Bronchial epithelial cell (primary cell): ENCODE data around the gene PTH1R. TPM values are rescaled to one million over a fixed set of nuclear protein-coding genes. Genes with fewer than 3 reads are reported as not detected.

Experiments
- DNase-seq: peaks from one replicate; pipeline ENCODE4 v3.0.0-alpha.2; 2010; ENCODE audit warnings: low read depth
- FAIRE-seq: peaks from 2 replicates; lab custom pipeline; 2011; peaks lifted over from hg19 to GRCh38; lab: Jason Lieb, UNC
- H3K27me3 ChIP-seq: 2 replicates; pipeline ENCODE4 v1.5.1; 2011; ENCODE audit warnings: low read length; ENCODE audit not compliant: control insufficient read depth, insufficient read depth
- H3K36me3 ChIP-seq: 2 replicates; pipeline ENCODE4 v1.5.1; 2011; ENCODE audit warnings: low read length; ENCODE audit not compliant: control insufficient read depth, insufficient read depth
- H3K4me3 ChIP-seq: 2 replicates; pipeline ENCODE4 v1.5.1; 2011; ENCODE audit warnings: mild to moderate bottlenecking, low read depth, low read length, control low read depth
- total RNA-seq: library from RNA; depleted of rRNA; stranded (reverse); fragments of >200 nt; gene quantifications from 2 replicates; pipeline ENCODE4 v1.2.1, GENCODE V29; 2014
- TF ChIP-seq, protein P1 (sequence below): IDR thresholded peaks from 2 replicates; pipeline ENCODE4 v1.5.1; 2011; ENCODE audit warnings: mild to moderate bottlenecking, moderate library complexity, low read length, control low read depth, inconsistent platforms; ENCODE audit not compliant: insufficient read depth, severe bottlenecking

PTH1R gene
- total RNA-seq, 1 donor from 2014 or later: not detected

DNA sequence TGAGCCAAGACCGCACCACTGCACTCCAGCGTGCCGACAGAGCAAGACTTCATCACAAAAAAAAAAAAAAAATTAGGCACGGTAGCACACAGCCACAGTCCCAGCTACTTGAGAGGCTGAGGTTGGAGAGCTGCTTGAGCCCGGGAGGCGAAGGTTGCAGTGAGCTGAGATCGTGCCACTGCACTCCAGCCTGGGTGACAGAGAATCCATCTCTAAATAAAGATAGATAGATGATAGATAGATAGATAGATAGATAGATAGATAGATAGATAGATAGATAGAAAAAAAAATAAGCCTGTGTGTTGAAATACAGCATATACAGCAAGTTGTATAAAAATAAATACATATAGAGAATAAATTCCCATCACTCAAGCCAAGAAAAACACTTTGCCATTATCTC lies 37.3 kb downstream of the PTH1R start:
- Histone ChIP-seq H3K36me3 (peaks cover 3% of the 10 kb centered on the region), H3K4me3 (no peak overlapping the region), H3K27me3 (no peaks in the 10 kb centered on the region)
- FAIRE-seq (no peak), DNase-seq (no peak)
- TF ChIP-seq, protein P1, sequence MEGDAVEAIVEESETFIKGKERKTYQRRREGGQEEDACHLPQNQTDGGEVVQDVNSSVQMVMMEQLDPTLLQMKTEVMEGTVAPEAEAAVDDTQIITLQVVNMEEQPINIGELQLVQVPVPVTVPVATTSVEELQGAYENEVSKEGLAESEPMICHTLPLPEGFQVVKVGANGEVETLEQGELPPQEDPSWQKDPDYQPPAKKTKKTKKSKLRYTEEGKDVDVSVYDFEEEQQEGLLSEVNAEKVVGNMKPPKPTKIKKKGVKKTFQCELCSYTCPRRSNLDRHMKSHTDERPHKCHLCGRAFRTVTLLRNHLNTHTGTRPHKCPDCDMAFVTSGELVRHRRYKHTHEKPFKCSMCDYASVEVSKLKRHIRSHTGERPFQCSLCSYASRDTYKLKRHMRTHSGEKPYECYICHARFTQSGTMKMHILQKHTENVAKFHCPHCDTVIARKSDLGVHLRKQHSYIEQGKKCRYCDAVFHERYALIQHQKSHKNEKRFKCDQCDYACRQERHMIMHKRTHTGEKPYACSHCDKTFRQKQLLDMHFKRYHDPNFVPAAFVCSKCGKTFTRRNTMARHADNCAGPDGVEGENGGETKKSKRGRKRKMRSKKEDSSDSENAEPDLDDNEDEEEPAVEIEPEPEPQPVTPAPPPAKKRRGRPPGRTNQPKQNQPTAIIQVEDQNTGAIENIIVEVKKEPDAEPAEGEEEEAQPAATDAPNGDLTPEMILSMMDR: no peak

GRCh38 chr3:46915297-46915822 lies 37.8 kb downstream of the PTH1R start:
- Histone ChIP-seq H3K4me3 (no peak overlapping the region), H3K27me3 (no peaks in the 10 kb centered on the region), H3K36me3 (peaks cover 5% of the 10 kb centered on the region)
- TF ChIP-seq, protein P1: no peak
- FAIRE-seq: no peak
- DNase-seq: no peak

GRCh38 chr3:46916278-46916677 lies 38.8 kb downstream of the PTH1R start:
- TF ChIP-seq, protein P1: no peak
- DNase-seq (no peak), FAIRE-seq (no peak)
- no peaks in the 10 kb centered on the region for H3K27me3 ChIP-seq
- no peak overlapping the region for H3K4me3 ChIP-seq
- H3K36me3 ChIP-seq: peaks cover 12% of the 10 kb centered on the region

DNA sequence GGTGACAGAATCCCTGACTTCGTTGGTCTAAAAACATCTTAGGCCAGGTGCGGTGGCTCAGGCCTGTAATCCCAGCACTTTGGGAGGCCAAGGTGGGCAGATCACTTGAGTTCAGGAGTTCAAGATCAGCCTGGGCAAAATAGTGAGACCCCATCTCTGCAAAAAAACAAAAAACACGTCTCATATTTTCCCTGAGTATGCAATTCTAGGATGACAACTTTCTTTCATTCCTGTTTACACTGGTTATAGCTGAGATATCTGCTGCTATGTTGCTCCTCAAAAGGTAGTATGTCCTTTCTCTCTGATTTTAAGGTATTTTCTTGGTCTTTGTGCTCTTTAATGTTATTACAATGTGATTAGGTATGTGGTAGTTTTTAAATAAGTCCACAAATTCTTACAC lies 39.3 kb downstream of the PTH1R start:
- TF ChIP-seq, protein P1: no peak
- H3K27me3 ChIP-seq: no peaks in the 10 kb centered on the region
- FAIRE-seq: no peak
- peaks cover 13% of the 10 kb centered on the region for H3K36me3 ChIP-seq
- DNase-seq: no peak
- H3K4me3 ChIP-seq: no peak overlapping the region

DNA sequence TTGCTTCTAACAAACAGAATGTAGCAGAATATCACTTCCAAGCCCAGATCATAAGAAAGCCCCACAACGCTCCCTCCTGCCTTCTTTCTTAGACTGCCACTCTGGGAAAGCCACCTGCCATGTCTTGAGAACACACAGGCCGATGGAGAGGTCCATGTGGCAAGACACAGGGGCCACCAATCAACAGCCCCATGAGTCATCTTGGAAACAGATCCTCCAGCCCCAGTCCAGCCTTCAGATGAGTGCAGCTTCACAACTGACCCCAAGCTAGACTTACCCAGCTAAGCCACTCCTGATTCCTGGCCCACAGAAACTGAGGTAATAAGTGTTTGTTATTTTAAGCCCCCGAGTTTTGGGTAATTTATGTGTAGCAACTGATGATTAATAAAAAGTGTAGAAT lies 39.7 kb downstream of the PTH1R start:
- Histone ChIP-seq H3K4me3 (no peak overlapping the region), H3K36me3 (peaks cover 18% of the 10 kb centered on the region), H3K27me3 (no peaks in the 10 kb centered on the region)
- TF ChIP-seq, protein P1: no peak
- DNase-seq (no peak), FAIRE-seq (no peak)

DNA sequence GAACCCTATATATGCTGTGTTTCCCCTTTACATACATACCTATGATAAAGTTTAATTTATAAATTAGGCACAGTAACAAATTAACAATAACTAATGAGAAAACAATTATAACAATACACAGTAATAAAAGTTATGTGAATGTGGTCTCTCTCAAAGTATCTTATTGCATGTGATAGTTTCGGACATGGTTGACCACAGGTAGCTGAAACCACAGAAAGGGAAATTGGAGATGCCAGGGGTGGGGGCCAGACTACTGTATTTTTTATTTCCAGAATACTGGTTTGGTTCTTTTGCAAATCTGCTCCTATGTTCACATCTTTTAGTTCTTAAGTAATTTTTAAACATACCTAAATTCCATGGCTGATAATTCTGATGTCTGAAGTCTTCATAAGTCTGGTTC lies 40.7 kb downstream of the PTH1R start:
- H3K4me3 ChIP-seq: no peak overlapping the region
- no peaks in the 10 kb centered on the region for H3K27me3 ChIP-seq
- TF ChIP-seq, protein P1: no peak
- H3K36me3 ChIP-seq: peaks cover 25% of the 10 kb centered on the region
- DNase-seq (no peak), FAIRE-seq (no peak)
